Myocyte (in vitro differentiated cells): Measurements from ENCODE around the gene MSH2. TPM values are rescaled to one million over a fixed set of nuclear protein-coding genes. Genes with fewer than 3 reads are reported as not detected.
"Not testable (repeated sequence)": the region's sequence is repeated elsewhere in the genome, so short reads cannot be mapped to it uniquely, and the experiment has no call there.

Experiments used
- DNase-seq: peaks from one replicate; pipeline ENCODE4 v3.0.0-alpha.2; 2012; ENCODE audit warnings: low read depth
- polyA plus RNA-seq: library from polyadenylated mRNA; unstranded; fragments of >200 nt; gene quantifications from one replicate; pipeline ENCODE4 v1.2.1, GENCODE V29; 2012; ENCODE audit warnings: missing spikeins
- total RNA-seq: library from RNA; depleted of rRNA; stranded (reverse); fragments of >200 nt; gene quantifications from 2 replicates; pipeline ENCODE4 v1.2.3, GENCODE V29; 2014

MSH2 gene
- 17.2 and 17.5 TPM in 2 replicates for total RNA-seq
- 7.9 TPM for polyA plus RNA-seq

DNA sequence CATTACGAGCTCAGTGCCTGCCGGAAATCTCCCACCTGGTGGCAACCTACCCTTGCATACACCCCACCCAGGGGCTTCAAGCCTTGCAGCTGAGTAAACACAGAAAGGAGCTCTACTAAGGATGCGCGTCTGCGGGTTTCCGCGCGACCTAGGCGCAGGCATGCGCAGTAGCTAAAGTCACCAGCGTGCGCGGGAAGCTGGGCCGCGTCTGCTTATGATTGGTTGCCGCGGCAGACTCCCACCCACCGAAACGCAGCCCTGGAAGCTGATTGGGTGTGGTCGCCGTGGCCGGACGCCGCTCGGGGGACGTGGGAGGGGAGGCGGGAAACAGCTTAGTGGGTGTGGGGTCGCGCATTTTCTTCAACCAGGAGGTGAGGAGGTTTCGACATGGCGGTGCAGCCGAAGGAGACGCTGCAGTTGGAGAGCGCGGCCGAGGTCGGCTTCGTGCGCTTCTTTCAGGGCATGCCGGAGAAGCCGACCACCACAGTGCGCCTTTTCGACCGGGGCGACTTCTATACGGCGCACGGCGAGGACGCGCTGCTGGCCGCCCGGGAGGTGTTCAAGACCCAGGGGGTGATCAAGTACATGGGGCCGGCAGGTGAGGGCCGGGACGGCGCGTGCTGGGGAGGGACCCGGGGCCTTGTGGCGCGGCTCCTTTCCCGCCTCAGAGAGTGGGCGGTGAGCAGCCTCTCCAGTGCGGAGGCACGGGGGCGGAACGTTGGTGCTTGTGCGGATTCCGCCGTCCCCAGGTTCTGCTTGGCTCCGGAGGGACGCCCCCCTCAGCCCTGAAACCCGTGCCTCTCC is at the start of gene MSH2:
TSS of gene MSH2 (plus strand) at position 352 of the 804 bp plus-strand sequence. CDS start at position 388, 36 bp downstream.
- peak; percentile 91 for DNase-seq

DNA sequence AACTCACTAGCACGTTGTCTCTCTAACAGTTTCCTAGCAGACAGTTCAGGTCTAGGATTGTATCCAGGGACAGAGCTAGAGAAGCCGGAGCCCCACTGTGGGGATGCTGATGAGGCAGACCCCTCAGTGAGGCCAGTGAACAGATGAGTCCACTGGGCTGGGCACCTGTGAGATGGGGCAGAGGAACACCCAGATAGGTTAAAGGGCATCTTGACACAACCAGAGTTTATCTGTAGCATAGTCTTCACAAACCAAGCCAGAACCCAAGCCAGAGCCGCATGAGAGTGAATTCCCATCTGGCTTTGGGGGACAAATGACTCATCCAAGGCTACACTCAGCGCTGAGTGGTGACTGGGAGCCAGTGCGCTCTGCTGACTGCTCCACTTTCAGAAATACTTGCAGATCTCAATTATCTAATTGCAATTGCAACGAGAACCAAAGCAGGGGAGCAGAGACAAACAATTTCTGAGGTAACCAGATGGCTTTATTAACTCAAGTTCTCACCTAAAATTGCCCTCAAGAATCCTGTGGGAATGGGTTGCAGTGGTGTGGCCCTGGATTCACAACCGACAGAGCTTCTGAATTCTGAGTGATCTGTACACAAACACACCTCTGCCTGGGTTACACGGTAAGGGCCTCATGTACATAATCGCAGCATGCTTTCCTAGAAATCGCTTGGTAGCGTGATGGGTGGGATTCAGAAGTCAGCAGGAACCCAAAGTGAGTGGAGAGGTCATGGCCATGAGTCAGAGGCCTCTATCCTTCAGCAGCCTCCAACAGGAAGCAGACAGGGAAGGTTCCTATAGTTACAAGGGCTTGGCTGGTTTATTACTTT is 48.7 kb upstream of the MSH2 start:
- no peak for DNase-seq

DNA sequence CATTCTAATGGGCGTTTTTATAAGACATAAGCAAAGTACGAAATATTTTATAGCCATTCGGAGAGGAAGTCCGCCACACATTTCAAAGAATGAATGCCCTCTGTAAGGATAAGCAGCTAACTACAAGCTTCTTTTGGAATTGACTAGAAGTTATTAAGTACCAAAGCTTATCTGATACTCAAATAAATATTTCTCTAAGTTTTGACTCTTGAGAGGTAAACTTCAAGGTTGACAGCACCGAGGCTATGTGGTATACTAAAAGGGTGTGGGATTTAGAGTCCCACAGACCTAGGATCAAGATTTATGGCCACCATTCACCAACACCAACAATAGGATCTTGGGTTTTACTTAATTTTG is 48.1 kb upstream of the MSH2 start:
- DNase-seq: no peak

DNA sequence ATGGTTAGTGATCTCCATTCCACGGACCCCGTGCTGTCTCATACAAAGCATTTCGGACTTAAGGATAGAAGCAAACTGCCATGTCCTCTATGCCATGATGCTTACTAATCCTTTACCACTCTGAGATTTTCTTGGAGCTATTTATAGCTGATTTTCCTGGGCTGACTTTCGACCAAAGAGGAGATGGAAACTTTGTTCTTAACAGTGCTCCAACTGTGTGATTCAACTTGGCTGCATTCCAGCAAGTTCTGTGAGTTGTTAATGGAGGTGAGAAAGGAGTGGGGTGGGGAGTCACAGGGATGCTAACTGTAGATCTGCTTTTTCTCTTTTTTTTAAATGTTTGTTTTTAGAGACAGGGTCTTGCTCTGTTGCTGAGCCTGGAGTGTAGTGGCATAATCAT is 45.5 kb upstream of the MSH2 start:
- DNase-seq: peak; percentile 37

DNA sequence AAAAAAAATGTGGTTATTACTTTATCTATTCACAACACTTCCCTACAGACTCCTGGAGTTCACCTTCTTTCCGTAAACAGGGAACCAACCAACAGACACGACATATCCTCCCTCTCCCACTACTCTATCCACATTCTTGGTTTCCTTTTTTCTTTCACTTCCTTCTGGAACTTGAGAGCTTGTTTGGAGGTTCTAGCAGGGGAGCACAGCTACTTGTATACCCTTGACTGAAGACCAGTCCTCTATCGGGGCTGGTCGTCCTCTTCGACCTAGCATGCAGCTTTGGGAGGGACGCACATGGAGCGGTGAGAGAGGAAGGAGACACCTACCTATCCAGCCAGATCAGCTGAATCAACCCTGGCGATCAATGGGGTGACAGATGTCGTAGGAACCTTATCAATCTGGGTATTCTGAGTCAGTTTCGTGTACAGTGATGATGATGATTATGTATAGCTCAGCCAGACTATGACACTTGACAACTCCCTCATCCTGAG is 43.5 kb upstream of the MSH2 start:
- DNase-seq: no peak

DNA sequence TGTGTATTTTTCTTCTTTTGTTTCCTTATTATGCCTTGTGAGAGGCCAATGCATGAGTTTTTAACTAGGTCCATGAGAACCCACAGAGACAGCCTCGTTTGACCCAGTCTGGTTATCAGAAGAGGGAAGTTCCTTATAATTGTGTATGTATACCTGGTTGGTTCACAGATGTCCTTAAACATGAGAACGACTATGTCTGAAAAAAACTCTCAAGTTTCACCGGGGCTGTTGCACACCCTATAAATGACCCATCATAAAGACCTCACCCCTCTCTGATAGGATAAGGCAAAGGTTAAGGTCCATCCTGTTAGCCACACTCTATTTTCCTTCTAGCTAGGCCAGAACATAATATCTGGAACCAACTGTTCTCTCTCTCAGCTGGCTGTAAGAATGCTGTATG is 42.7 kb upstream of the MSH2 start:
- DNase-seq: no peak

DNA sequence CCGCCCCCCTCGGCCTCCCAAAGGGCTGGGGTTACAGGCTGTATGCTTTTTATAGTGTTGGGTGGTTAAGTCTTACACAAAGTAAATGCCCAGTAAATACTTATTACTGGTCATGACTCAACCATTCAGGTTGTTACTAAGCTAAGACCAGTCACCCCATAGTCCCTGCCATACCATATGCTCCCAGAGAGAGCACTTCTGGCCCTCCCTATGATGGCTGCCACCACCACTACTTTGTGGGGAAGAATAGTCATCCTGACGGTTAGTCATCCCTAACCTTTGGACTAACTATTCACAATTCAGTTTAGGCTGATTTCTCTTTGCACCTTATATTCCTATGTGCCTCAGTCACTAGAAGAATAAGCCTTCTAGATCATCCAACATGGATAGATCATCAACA is 42.0 kb upstream of the MSH2 start:
- DNase-seq: no peak

DNA sequence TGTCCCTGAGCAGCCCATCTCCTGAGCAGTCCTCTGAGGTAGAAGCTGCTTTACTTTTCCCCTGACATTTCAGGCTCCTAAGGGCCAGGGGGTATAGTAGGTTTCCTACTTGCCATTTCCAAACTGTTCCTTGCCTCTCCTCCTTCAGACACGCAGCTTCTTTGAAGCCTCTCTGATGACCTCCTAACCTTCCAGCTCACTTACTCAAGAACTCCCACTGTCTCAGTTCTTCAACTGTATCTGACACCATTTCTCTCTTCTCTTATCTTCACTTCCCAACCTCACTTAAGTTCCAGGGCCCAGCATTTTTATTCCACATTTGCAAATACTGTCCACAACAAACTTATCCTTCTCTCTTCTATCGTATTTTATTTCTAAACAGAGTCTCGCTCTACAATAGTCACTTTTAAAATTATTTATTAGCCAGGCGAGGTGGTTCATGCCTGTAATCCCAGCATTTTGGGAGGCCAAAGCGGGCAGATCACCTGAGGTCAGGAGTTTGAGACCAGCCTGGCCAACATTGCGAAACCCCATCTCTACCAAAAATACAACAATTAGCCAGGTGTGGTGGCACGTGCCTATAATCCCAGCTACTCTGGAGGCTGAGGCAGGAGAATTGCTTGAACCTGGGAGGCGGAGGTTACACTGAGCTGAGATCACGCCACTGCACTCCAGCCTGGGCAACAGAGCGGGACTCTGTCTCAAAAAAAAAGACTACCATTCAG is 41.3 kb upstream of the MSH2 start:
- DNase-seq: not testable (repeated sequence)

DNA sequence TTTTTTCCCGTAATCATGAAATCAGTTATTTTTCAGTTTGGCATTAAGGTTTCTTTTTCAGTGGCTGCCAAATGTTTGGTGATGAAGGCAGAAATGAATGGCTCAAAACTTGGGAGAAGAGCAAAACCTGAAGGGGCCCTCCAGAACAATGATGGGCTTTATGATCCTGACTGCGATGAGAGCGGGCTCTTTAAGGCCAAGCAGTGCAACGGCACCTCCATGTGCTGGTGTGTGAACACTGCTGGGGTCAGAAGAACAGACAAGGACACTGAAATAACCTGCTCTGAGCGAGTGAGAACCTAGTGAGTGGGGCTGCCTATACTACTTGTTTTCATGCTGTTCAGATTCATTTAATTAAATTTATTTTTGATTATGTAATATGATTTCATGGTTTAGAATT is 29.2 kb upstream of the MSH2 start:
- no peak for DNase-seq

DNA sequence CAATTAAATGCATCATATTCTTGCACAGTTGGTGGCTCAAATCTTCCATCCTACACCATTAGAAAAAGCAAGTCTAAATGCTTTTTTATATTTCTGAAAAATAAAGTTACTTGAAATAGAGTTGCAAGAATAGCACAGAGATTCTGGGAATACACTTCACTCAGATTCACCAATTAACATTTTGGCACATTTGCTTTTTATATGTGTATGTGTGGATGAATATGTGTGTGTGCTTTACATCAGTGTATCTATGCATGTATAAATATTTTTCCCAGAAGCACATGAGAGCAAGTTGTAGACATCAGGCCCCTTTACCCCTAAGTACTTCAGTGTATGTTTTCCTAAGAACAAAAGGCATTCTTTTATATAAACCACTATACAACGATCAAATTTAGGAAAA is 27.6 kb upstream of the MSH2 start:
- no peak for DNase-seq

DNA sequence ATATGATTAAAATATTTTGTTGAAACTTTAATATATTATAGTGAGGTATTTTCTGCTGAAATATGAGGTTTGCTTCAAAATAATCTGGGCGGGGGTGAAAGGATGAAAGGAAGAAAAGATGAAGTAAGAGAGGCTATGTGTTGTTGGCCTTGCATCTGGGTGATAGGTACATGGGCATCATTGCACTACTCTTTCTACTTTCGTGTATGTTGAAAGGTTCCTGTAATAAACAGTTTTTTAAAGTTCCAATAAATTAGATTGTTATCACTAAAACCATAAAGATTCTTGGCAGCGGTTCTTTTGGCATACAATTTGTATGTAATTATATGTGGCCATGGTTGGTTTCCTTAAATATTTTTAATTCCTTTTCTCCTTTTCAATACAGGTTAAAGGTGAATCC is 23.6 kb upstream of the MSH2 start:
- DNase-seq: no peak

DNA sequence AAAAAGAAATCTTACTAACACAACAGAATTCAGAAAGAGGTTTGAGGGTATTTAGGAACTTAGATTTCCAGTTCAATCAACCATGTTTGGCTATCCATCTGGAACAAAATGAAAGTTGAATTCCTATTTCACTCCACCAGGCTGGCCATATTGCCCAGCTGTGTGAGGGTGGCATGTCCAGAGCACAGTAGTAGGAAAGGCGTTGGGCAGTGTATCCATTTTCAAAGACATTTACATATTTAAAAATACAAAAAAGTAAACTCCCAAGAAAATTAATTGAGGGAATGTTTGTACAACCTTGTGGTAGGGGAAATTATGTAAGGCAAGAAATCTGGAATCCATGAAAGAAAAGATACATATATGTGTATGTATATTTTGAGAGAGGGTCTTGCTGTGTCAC is 21.5 kb upstream of the MSH2 start:
- DNase-seq: no peak

DNA sequence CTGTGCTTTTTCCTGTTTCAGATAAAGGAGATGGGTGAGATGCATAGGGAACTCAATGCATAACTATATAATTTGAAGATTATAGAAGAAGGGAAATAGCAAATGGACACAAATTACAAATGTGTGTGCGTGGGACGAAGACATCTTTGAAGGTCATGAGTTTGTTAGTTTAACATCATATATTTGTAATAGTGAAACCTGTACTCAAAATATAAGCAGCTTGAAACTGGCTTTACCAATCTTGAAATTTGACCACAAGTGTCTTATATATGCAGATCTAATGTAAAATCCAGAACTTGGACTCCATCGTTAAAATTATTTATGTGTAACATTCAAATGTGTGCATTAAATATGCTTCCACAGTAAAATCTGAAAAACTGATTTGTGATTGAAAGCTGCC is 16.4 kb upstream of the MSH2 start:
- DNase-seq: no peak

DNA sequence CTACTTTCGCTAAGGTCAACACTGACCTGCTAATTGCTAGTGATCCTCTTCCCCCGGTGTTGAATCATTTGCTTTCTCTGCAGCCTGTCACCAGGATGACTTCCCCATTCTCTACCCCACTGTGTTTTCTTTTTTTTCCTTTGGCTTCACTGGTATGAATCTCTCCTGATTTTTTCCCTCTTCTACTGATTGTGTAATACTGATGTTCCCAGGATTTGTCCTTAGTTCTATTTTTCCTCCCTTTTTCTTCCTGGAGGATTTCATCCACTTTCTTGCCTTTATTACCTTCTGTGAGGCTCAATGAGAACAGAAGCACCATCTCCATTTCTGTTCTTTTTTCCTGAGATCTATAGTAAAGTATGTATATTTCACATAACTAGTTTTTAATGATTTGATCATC is 14.1 kb upstream of the MSH2 start:
- no peak for DNase-seq

DNA sequence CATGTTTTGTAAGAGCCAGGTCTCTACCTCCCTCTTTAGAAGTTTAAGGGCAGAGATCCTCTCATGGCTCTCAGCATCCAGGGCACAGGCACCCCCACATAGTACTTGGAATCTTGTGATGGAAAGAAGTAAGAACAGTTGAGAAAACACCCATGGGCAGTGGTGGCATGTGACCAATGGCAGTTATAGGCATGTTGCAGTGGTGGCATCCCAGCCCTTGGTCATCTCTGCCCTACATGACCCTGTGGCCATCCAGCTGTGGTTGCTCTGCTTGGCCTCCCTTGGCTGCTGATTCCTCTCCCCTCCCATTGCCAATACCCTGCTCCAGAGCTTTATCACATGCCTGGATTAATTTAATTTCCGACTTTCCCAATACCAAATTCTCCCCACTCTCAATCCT is 13.3 kb upstream of the MSH2 start:
- DNase-seq: no peak

DNA sequence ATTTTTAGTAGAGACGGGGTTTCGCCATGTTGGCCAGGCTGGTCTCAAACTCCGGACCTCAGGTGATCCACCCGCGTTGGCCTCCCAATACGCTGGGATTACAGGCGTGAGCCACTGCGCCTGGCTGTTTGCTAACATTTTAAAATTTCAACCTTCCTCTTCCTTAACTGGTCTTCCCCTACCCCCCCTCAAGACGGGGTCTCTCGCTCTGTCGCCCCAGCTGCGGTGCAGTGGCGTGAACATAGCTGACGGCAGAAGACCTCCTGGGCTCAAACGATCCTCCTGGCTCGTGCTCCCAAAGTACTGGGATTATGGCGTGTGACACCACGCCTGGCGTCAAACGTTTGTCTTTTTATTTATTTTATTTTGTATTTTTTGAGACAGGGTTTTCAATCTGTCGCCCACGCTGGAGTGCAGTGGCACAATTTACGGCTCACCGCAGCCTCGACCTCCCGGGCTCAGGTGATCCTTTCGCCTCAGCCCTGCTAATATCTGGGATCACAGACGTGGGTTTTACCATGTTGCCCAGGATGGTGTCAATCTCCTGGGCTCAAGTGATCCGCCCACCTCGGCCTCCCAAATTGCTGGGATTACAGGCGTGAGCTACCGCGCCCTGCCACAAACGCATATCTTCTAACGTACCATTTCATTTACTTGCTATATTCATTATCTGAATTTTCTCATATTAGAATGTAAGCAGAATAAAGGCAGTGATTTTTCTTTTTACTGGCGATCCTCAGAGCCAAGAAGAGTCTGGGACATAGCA is 984 bp upstream of the MSH2 start:
- DNase-seq: no peak

DNA sequence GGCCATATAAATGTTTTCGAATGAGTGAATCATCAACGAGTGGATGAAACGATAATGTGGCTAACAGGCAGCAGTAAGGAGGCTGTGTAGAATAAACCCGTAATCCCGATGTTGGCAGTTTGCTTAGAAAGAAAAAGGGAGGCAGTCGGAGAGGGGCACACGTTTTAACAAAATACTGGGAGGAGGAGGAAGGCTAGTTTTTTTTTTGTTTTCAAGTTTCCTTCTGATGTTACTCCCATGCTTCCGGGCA is 476 bp upstream of the MSH2 start:
- DNase-seq: no peak

DNA sequence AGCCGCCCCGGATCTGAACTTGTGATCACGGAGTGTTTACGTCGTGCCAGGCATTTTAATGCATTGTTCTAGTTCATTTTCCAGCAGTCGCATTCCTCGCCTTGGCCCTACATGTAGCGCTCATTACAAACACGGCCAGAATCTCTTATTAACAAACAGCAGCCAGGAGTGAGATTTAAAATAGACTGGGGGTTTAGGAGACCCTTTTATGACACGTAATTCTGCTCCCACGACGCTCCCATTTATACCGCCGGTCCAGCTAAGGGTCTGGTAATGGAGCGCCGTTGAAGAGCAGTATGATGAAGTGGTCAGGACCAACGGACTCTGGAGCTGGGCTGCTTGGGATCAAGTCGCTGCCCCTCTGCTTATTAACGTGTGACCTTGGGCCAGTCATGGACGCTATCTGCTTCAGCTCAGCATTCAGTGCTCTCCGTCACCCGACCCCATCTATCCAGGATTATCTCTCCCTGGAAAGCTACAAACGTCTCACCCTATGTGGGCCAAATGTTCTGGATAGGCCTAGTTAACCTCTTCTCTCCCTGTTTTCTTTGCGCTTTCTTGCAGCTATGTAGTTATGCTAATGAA is 745 bp downstream of the MSH2 start:
- DNase-seq: peak; percentile 15

DNA sequence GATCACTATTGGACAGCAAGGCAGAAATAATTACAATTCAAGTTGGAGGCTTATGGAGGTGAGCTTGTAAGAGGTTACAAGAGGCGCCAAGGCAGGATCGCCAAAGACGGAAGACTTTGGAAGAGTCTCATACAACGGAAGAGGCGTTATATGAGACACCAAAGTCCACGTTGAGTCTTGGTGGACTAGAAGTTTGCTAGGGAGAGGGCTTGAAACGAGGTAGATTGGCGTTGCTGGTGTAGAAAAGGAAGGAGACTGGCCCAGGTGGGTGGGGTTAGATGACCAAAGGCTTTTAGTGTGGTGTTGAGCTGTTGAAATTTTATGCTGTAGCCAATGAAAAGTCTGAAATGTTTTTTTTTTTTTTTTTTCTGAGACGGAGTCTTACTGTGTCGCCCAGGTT is 1.4 kb downstream of the MSH2 start:
- no peak for DNase-seq

DNA sequence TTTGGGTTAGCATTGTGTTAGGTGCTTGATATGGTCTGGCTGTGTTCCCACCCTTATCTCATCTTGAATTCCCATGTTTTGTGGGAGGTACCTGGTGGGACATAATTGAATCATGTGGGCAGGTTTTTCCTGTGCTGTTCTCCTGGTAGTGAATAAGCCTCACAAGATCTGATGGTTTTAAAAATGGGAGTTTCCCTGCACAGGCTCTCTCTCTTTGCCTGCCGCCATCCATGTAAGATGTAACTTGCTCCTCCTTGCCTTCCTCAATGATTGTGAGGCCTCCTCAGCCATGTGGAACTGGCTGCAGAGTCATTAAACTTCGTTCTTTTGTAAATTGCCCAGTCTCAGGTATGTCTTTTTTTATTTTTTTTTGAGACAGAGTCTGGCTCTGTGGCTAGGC is 2.8 kb downstream of the MSH2 start:
- DNase-seq: no peak
